Fibroblast of skin of left quadriceps (primary cell): Measurements from ENCODE around the gene TXNDC2.
A peak's percentile ranks its signal among the peaks of the same experiment; 100 is the strongest.

Experiments
- DNase-seq, 2 experiments: peaks; one replicate each; pipeline ENCODE4 v3.0.0-alpha.2; 2013; ENCODE audit warnings: low read depth in 2 of 2

TXNDC2 gene

DNA sequence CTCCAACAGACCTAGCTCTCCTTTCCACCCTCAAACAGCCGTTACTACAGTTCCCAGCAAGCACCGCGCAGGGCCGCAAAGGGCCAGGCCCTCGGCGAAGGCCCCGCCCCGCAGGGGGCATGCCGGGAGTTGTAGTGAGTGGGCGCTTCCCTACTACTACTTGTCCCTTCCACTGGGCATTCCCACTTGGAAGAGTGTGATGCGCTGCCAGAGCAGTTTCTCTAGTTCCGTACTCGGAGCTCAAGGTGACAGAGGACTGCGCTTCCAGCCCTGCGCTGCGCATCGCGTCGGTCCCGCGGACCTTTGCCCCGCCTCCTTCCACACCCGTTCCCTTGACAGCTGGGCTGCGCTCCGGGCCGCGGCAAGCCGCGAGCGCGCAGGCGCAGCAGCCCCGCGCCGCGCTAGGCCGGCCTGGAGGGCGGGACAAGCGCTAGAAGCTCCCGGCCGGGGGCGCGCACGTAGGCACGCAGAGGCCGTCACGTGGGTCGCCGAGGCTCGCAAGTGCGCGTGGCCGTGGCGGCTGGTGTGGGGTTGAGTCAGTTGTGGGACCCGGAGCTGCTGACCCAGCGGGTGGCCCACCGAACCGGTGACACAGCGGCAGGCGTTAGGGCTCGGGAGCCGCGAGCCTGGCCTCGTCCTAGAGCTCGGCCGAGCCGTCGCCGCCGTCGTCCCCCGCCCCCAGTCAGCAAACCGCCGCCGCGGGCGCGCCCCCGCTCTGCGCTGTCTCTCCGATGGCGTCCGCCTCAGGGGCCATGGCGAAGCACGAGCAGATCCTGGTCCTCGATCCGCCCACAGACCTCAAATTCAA is 28.0 kb downstream of the TXNDC2 start, which contains the start of gene VAPA:
Gene VAPA (plus strand): TSS at position 491 of the 808 bp plus-strand sequence. CDS start 241 bp downstream, at position 732.
- peak; percentile 89 to 92 for DNase-seq

DNA sequence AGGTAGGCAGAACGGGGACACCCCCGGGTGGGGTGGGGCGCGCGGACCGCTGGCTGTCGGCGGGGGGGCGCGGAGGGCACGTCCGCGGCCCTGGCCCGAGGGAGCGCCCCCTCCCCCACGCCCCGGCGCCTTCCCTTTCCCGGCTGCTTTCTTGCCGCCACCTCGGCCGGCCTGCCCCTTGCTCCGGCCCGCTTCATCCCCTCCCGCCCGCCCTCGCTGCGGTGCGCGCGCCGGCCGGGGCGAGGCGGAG is 28.5 kb downstream of the TXNDC2 start:
- DNase-seq: no peak

DNA sequence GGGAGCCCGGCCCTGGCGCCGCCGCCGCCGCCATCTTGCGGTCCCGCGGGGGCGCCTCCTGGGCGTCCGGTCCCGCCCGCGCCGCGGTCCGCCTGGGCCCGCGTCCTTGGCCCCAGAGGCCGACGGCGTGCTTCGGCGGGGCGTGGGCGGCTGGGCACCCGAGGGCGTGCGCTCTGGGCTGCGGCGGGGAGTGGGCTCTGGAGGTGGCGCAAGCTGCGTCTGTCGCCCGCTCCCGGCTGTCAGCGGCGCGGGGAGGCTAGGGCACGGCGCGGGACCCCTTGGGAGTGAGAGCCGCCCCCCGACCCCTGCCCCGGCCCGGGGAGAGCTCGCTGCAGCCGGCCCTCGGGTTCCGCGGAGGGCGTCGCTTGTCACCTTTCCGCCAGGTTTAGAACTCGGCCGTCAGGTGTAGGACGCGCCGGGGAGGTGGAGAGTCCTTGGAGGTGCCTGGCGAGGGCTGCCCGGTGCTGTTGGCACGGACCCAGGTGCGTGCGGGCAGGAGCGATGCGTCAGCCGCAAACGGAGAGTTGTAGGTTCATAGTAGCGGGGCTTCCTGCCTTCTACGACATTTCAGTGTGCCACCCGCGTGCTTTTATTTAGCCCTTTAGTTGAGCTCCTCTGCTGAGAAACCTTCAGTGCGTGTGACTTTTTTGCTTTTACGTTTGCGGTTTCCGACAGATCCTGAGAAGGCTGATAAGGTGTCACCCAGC is 29.0 kb downstream of the TXNDC2 start:
- no peak for DNase-seq

DNA sequence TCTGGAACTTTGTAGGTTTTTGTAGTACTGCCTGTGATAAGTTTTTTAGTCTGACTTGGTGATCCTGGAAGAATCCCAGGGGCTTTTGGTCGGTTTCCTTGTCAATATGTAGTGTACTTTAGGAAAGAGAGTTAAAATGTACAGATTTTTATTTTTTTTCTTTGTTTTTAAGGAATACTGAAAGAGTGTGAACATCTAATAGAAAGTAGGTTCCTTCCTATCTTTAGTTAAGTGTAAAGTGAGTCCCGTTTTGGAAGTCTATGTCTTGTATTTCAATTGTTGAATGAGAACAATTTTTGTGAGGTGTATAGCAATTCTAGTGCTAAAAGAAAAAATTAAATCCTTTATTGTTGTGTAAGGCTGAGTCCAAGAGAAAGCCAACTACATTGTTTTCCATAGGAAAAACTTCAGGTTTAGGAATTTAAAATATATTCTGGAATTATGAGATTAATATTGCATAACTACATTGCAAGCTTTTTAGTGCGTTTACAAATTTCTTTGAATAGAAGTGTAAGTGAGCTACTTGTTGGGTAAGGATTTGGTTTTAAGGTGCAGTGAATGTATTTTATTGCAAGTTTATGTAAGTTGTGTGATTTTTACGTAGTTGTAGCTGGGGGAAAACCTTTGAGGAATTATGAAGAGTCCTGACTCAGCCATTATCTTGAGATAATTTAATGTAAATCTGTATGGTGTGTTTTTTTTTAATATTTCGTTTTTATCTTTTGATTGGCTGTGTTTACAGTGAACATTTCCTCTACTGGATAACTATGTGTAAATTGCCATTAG is 29.7 kb downstream of the TXNDC2 start:
- no peak for DNase-seq

DNA sequence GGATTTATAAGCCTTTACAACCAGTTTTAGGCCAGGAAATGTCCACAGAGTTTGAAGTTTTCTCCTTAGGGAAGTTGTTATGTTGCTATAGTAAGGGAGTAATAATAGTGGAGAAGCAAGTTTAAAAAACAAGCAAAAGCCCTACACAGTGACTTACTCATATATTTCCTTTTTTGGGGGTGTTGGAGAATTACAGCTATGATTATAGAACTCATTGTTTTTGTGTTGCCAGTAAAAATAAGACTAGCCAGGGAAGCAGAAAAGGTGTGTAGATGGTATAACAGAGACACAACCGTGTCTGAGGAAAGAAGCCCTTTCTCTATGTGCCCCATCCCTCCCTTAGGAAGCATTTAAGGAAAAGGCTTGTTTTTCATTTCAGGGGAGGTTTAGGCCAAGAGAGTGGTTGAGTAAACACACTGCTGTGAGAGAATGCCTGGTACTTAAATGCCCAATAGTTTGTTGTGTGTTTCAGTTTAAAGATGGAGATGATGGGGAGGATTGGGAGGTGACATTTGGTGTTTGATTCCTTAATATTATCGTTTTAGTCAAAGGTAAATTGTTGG is 30.4 kb downstream of the TXNDC2 start:
- no peak for DNase-seq

DNA sequence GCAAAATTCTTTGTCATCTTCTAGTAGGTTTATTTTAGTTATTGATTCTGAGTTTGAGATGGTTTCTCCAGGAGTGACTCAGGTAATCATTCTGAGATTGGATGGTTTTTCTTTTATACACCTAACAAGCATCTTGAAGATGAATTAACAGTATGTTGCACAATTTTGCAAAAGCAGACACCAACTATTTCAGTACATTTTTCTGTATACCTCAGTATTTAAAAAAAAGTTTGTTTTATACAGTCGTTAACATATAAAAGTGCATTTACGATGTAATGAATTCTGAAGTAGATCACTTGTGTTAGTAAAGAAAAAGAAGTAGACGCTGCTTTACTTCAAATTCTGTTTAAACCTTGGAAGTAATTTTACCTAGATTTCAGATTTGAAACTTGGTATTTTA is 31.0 kb downstream of the TXNDC2 start:
- no peak for DNase-seq

DNA sequence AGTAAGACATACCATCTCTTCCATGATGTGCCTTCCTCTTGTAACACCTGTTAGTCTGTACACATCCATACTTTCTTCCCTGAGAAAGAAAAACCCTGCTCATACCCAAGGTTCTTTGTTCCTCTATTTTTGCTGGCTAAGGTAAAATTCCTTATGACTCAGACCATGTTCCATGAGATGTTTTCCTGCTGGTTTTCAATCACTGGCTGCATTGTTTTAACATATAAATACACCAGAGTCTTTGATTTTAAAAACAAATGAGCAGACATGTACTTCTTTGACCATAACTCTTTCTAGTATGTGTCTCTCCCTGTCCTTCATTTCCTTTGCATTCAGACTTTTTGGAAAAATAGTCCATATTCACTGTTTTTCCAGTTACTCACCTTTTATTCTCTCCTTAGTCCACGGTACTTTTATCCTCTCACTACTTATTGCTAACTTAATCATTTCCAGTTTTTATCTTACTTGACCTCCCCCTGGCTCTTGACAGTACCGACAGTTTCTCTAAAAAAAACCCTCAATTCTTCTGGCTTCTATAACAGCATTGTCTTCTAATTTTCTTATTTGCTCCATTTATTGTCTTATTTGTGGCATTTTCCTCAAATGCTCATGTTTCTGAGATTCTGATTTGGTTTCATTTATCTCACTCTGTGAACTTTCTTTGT is 32.4 kb downstream of the TXNDC2 start:
- DNase-seq: no peak

DNA sequence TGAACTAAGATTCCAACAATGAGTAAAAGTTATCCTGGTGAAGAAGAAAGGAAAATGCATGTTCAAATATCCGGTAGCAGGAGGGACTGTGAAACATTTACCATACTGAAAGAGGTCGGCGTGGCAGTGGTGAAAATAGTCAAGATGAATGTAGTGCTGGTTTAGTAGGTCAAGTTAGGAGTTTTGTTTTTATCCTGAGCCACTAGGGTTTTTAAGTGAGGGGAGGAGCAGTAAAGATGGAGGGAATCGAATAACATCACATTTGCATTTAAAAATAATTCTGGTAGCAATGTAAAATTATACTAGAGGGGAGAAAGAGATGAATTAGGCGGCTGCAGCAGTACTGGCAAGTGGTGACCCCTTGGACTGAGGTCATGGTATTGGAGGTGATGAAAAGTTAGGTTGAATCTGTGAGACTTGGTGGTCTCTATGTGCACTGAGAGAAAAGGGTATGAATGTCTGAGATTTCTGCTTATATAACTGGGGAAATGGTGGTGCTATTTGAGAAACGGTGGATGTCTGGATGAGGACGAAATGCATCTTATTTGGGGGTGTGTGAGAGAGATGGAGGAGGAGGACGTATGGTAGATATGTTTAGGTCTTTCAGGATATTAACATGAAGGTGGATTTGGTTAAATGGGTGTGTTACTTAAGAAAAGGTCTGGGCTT is 33.9 kb downstream of the TXNDC2 start:
- DNase-seq: no peak

DNA sequence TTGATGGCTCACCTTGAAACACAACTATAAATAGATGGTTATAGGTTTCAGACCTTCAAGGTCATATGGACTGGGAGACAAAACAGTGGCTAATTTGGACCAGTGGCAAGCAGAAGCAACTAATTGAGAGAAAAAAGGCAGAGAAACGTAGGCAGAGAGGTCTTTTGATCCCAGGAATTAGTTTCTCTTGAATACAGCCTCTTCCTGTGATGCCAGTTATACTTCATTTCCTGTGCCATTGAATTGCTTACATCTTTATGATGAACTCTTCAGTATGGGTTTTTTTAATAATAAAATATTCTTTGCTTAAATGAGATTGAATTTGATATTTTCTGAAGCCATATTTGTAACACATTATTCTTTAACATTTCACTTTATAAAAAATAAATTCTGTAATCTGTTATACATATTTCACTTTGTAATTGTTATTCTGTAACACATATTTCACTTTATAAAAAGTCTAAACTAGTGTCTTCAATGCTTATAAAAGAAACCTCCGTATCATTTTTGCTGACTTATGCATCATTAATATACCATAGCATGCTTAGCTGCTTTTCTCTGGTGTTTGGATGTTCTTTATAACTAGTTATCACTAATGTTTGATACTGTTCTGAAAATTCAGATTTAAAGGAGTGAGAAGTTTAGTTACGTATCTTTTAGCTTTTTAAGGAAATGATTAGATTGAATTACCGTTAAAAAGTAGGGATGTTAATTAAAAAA is 37.0 kb downstream of the TXNDC2 start:
- DNase-seq: no peak

DNA sequence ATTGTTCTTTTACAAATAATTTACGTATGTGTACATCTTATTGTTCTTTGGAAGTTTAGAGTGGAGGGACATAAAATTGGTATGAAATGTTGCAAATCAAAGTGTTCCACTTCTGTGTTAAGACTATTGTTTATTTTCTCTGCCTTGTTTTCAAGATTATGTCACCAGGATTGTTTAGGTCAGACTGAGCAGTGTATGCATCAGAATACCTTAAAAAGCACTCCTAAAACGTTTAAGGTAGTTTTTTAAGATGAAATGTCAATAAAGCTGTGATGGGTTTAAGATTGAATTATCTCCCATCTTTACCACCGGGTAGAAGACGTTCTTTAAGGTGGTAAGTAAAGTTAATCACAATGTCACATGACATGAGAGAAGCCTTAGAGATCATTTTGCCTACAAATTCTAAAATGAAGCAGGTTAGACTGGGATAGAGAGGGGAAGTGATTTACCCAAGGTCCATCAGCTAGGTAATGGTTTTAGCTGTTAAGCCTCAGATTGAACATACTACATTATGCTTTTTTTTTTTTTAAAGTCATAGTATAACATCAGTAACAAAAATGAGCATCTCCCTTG is 38.7 kb downstream of the TXNDC2 start:
- no peak for DNase-seq

DNA sequence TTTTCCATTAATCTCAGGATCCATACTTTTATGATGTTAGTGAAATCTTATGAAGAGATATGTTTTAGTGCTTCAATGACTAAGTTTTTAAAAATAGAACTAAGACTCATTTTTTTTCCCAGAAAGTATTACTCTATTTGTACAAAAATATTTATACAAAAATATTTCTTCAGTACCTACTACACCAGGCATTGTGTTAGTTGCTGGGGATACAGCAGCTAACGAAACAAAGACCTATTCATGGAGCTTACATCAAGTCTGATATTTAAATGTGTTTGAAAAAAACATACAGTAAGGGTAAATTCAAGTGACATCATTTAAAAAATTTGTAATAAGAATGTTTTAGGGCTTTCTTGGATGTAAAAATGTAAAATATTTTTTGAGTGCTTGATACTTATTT is 39.6 kb downstream of the TXNDC2 start:
- DNase-seq: no peak

DNA sequence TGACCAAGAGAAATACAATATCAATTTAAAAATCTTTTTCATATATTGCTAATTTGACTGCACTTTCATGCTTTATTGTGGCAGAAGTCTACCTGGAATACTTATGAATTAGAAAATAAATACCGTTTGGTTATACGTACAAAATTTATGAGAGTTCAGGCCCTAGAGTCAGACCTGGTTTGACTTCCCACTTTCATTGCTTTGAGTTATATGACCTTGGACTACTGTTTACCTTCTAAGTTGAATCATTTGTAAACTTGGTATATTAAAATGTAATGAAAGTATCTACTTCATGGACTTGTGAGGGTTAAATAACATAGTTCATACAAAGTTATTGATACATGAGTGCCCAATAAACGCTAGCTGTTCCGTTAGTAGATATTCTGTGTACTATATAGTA is 40.0 kb downstream of the TXNDC2 start:
- DNase-seq: no peak

DNA sequence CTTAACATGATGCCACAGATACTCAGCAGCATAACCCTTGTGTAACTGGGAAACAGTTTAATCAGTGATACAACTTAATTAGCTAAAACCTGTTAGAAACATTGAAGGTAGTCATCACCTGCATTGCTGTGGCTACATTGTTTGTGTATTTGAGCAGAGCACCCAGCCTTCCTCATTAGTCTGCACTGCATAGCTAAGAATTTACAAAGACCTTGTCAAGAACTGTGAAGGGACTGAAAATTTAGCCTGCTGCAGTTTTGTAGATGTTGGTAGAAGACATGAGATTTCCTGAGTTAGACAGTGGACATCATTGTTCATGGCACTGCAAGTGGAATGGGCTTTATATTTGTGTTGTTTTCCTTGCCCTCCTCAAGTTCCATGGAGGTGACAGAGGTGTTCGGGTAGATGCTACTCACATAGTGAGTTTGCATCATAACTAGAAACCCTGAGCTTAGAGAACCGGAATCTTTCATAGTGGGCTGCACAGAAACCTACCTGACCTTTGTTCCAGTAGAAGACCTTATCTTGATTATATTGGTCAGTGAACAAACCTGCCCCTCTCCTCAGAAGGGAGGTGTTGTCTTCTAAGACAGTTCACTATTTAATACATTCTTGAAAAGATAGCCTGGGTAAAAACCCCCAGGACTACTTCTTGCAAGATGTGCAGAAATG is 40.6 kb downstream of the TXNDC2 start:
- DNase-seq: no peak

DNA sequence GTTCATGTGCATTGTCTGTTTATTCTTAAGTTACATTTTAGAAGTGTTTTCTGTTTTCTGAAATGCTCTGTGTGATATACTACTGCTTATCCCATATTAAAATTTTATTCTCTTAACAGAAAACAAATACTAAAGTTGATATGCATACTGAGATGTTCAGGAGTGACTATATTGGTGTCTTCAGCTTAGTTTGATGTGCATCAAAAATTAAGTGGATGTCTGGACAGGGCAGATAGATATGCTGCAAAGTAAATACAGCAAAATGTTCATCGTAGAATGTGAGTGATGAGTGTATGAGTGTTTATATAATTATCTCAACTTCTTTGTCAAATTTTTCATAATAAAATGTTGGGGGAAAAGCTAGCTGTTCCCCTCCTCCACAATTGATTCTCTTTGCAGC is 41.2 kb downstream of the TXNDC2 start:
- no peak for DNase-seq

DNA sequence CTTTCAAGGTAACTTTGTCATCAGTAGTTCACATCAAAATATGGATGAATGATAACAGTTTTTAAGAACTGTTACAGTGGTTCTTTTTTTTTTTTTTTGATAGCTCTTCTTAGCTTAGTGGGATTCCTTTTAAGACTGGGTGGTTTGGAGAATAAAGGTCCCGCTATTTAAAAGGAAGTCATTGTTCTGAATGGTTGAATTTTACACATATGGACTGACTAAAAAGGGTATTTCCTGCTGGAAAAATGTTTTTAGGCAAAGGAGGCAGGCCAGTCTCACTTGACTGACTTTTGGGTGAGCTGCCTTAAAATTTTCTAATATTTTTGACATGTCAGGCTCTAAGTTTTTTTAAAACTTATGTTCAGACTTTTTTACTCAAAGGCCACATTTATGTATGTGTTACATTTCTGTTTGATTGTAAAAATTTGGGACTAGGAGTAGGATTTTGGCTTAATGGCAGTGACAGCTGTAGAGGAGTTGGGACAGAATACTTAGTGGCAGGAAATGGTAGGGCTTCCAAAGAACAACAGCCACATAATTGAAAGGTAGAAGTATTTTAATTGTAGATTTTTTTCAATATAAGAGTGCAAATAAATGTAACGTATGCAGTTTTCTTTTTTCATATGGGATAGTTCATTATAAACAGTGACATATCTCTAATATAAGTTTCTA is 41.8 kb downstream of the TXNDC2 start:
- DNase-seq: no peak

DNA sequence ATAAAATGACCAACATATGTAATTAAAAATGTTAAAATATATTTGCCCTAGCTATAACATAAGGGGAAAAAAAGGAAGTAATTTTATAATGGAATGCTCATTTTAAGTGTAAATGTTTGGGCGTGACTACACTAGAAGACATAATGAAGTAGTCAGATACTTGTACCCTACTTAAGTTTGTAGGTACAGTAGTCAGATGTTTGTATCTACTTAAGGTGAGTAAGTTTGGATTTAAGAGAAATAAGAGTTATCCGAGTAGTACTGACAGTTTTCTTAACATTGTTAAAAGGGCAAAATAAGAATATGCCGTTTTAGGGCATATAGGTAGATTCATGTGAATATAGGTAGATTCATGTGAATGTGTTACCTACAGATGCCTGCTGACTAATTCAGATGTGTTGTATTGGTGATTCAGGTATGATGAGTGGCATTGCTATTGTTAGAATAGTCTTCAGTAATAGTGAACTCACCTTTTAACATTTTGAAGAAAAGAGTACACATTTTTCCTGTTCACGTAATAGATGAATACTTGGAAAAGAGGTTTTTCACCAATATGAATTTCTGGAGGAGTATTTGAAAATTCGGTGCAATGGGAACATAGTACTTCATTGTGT is 43.0 kb downstream of the TXNDC2 start:
- DNase-seq: no peak

DNA sequence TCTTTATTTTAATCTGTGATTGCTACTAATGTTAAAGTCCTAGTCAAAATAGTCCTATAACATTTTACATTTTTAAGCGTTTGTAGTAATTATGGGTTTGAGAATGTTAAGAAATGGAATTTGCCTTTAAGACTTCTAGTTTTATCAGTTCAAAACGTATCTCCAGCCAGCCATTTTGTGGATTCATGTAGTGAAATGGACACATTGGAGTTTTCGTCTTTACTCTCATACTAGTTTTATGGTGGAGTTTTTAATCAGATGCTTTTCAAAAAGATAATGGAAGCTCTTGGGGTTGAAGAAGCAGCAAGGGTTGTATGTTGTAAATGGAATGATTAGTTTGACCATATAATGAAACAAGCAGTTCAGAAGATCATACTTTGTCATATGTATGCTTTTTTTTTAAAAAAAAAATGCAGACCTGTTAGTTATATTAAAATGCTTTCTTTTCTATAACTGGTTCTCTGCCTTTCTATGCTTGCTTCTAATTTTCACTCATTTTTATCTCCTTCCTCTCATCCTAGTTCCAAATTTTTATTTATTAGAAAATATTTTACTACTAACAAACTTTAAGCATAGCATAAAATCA is 44.6 kb downstream of the TXNDC2 start:
- DNase-seq: no peak

DNA sequence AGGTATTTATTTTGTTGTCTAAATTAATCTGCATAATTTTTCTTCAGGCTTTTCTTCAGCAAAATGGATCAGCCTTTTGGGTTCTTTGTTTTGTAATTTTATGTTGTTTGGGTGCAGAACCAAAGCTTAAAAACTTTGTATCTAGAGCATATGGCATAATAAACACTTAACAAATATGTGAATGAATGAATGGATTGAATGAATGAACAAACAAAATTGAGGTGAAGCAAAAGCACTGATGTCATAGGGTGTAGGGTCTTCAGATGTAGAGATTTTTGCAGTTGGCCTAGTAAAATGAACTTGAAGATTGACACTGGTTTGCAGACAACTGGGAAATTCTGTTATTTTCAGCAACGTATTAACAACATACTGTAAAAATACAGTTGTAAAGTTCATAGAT is 45.4 kb downstream of the TXNDC2 start:
- DNase-seq: no peak
